H1 (cell line): ENCODE results near the gene ITSN1.

Experiments
- BRCA1 ChIP-seq: IDR thresholded peaks from 2 replicates; pipeline ENCODE4 v1.6.1; 2012; ENCODE audit warnings: low read depth, low read length, improper control_type of control experiment
- EP300 ChIP-seq, 2 experiments: IDR thresholded peaks; 1 replicate in 1 of 2; 2 replicates in 1 of 2; pipeline ENCODE4 v1.6.1; 2011 to 2012; ENCODE audit warnings: low read depth in 2 of 2, low read length in 2 of 2, mild to moderate bottlenecking in 2 of 2, borderline replicate concordance in 1 of 2, inconsistent platforms in 1 of 2, moderate library complexity in 1 of 2
- FOSL1 ChIP-seq: IDR thresholded peaks from 2 replicates; pipeline ENCODE4 v1.6.1; 2011; ENCODE audit warnings: mild to moderate bottlenecking, low read depth, low read length, moderate library complexity; ENCODE audit not compliant: insufficient read depth
- JUND ChIP-seq: IDR thresholded peaks from 2 replicates; pipeline ENCODE4 v1.6.1; 2011; ENCODE audit warnings: mild to moderate bottlenecking, improper control_type of control experiment, low read length
- MAX ChIP-seq: IDR thresholded peaks from 2 replicates; pipeline ENCODE4 v1.6.1; 2012; ENCODE audit warnings: inconsistent platforms
- POLR2A ChIP-seq, 2 experiments: IDR thresholded peaks; 1 replicate in 1 of 2; 2 replicates in 1 of 2; pipeline ENCODE4 v1.6.1; 2011; ENCODE audit warnings: low read depth in 2 of 2, low read length in 2 of 2, mild to moderate bottlenecking in 2 of 2; ENCODE audit errors: control extremely low read depth in 1 of 2
- POLR2AphosphoS5 ChIP-seq: IDR thresholded peaks from 2 replicates; pipeline ENCODE4 v1.6.1; 2011; ENCODE audit warnings: low read depth, low read length
- RFX5 ChIP-seq: IDR thresholded peaks from 2 replicates; pipeline ENCODE4 v1.6.1; 2011; ENCODE audit warnings: low read depth, low read length, improper control_type of control experiment, borderline replicate concordance
- YY1 ChIP-seq: IDR thresholded peaks from 2 replicates; pipeline ENCODE4 v1.6.1; 2011; ENCODE audit warnings: low read depth, mild to moderate bottlenecking, low read length
- ZNF274 ChIP-seq: IDR thresholded peaks from 2 replicates; pipeline ENCODE4 v1.7.0; 2012; ENCODE audit warnings: low read length, borderline replicate concordance; ENCODE audit errors: extremely low read depth
- TF ChIP-seq, protein P1 (sequence below), 3 experiments: IDR thresholded peaks; 1 replicate in 2 of 3; 2 replicates in 1 of 3; pipeline versions ENCODE4 v1.5.1 to v1.6.1; 2011; ENCODE audit warnings: low read length in 3 of 3, mild to moderate bottlenecking in 3 of 3, inconsistent platforms in 2 of 3, low read depth in 1 of 3, moderate library complexity in 1 of 3; ENCODE audit not compliant: insufficient read depth in 1 of 3; ENCODE audit errors: control extremely low read depth in 1 of 3

- TF ChIP-seq POLR2AphosphoS5 (no peak), BRCA1 (no peak), RFX5 (no peak), EP300 (IDR thresholded peaks at IDR 0.05; ENCODE audit: borderline replicate concordance in 1 of 2, low read depth in 2 of 2, low read length in 2 of 2) (no peak), ZNF274 (no peak), POLR2A (IDR thresholded peaks at IDR 0.05; ENCODE audit: control extremely low read depth in 1 of 2, low read depth in 2 of 2, low read length in 2 of 2) (no peak), MAX (no peak), JUND (no peak), YY1 (no peak), FOSL1 (no peak)
- TF ChIP-seq, protein P1, sequence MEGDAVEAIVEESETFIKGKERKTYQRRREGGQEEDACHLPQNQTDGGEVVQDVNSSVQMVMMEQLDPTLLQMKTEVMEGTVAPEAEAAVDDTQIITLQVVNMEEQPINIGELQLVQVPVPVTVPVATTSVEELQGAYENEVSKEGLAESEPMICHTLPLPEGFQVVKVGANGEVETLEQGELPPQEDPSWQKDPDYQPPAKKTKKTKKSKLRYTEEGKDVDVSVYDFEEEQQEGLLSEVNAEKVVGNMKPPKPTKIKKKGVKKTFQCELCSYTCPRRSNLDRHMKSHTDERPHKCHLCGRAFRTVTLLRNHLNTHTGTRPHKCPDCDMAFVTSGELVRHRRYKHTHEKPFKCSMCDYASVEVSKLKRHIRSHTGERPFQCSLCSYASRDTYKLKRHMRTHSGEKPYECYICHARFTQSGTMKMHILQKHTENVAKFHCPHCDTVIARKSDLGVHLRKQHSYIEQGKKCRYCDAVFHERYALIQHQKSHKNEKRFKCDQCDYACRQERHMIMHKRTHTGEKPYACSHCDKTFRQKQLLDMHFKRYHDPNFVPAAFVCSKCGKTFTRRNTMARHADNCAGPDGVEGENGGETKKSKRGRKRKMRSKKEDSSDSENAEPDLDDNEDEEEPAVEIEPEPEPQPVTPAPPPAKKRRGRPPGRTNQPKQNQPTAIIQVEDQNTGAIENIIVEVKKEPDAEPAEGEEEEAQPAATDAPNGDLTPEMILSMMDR (IDR thresholded peaks at IDR 0.05; ENCODE audit: control extremely low read depth in 1 of 3, insufficient read depth in 1 of 3, low read depth in 1 of 3, low read length in 3 of 3): no peak
These were observed 141.1 kb downstream of the ITSN1 start for GRCh38 chr21:33783187-33783979.
